ENCODE measurements around the gene CMTM8. TPM values are rescaled to one million over a fixed set of nuclear protein-coding genes. Genes with fewer than 3 reads are reported as not detected.

CMTM8 gene
- total RNA-seq, 2 donors from 2014 or later = 5.8 to 11.6 TPM

- Histone ChIP-seq H3K4me1 (ENCODE audit: control insufficient read depth, insufficient read depth, low read length) (no peaks in the 10 kb centered on the region), H3K9ac (ENCODE audit: extremely low read depth, low read length, poor library complexity, severe bottlenecking) (no peak overlapping the region), H3K27ac (ENCODE audit: low read depth, low read length) (no peak overlapping the region), H3K27me3 (ENCODE audit: control insufficient read depth, insufficient read depth, low read length, poor library complexity, severe bottlenecking) (no peaks in the 10 kb centered on the region), H3K36me3 (ENCODE audit: control insufficient read depth, insufficient read depth, low read length) (no peaks in the 10 kb centered on the region), H3K4me3 (ENCODE audit: low read length) (no peak overlapping the region), H3K9me3 (ENCODE audit: control insufficient read depth, low read length) (peaks cover 4% of the 10 kb centered on the region)
- WGBS, 2 experiments (ENCODE audit: insufficient coverage in 1 of 2, insufficient read length in 1 of 2) = 92 to 94% methylated on average over 1 to 2 of the region's 2 CpGs
- Mint-ChIP-seq H3K27me3 (ENCODE audit: insufficient read depth) (no peaks in the 10 kb centered on the region), H3K27ac (no peak overlapping the region), H3K4me1 (no peaks in the 10 kb centered on the region), H3K4me3 (no peak overlapping the region), H3K9me3 (no peaks in the 10 kb centered on the region), H3K36me3 (ENCODE audit: low read depth) (no peaks in the 10 kb centered on the region)
- no peak for DNase-seq
- TF ChIP-seq CTCF (conservative IDR thresholded peaks at IDR 0.05) = no peak
These were observed 21.1 kb upstream of the CMTM8 start for GRCh38 chr3:32217339-32217738.

- no peaks in the 10 kb centered on the region for H3K27me3 Mint-ChIP-seq (ENCODE audit: insufficient read depth)
- H3K27ac Mint-ChIP-seq = no peak overlapping the region
- Histone ChIP-seq H3K27me3 (ENCODE audit: control insufficient read depth, insufficient read depth, low read length, poor library complexity, severe bottlenecking) (no peaks in the 10 kb centered on the region), H3K36me3 (ENCODE audit: control insufficient read depth, insufficient read depth, low read length) (no peaks in the 10 kb centered on the region), H3K4me1 (ENCODE audit: control insufficient read depth, insufficient read depth, low read length) (no peaks in the 10 kb centered on the region), H3K9me3 (ENCODE audit: control insufficient read depth, low read length) (peaks cover 4% of the 10 kb centered on the region), H3K9ac (ENCODE audit: extremely low read depth, low read length, poor library complexity, severe bottlenecking) (no peak overlapping the region), H3K27ac (ENCODE audit: low read depth, low read length) (no peak overlapping the region), H3K4me3 (ENCODE audit: low read length) (no peak overlapping the region)
- no peaks in the 10 kb centered on the region for H3K9me3 Mint-ChIP-seq
- no peaks in the 10 kb centered on the region for H3K36me3 Mint-ChIP-seq (ENCODE audit: low read depth)
- no peak overlapping the region for H3K4me3 Mint-ChIP-seq
- no peak for DNase-seq
- 63 to 67% methylated on average over 3 to 4 of the region's 4 CpGs for WGBS, 2 experiments (ENCODE audit: insufficient coverage in 1 of 2, insufficient read length in 1 of 2)
- no peaks in the 10 kb centered on the region for H3K4me1 Mint-ChIP-seq
- TF ChIP-seq CTCF (conservative IDR thresholded peaks at IDR 0.05) = no peak
These were observed 18.9 kb upstream of the CMTM8 start for GRCh38 chr3:32219537-32219936.

GRCh38 chr3:32220006-32220405, 18.5 kb upstream of the CMTM8 start:
- H3K9me3 Mint-ChIP-seq = no peaks in the 10 kb centered on the region
- no peak overlapping the region for H3K4me3 Mint-ChIP-seq
- no peaks in the 10 kb centered on the region for H3K27me3 Mint-ChIP-seq (ENCODE audit: insufficient read depth)
- no peak for TF ChIP-seq CTCF (conservative IDR thresholded peaks at IDR 0.05)
- DNase-seq = no peak
- Histone ChIP-seq H3K4me3 (ENCODE audit: low read length) (no peak overlapping the region), H3K27me3 (ENCODE audit: control insufficient read depth, insufficient read depth, low read length, poor library complexity, severe bottlenecking) (no peaks in the 10 kb centered on the region), H3K4me1 (ENCODE audit: control insufficient read depth, insufficient read depth, low read length) (no peaks in the 10 kb centered on the region), H3K9ac (ENCODE audit: extremely low read depth, low read length, poor library complexity, severe bottlenecking) (no peak overlapping the region), H3K9me3 (ENCODE audit: control insufficient read depth, low read length) (peaks cover 4% of the 10 kb centered on the region), H3K27ac (ENCODE audit: low read depth, low read length) (no peak overlapping the region), H3K36me3 (ENCODE audit: control insufficient read depth, insufficient read depth, low read length) (no peaks in the 10 kb centered on the region)
- H3K36me3 Mint-ChIP-seq (ENCODE audit: low read depth) = no peaks in the 10 kb centered on the region
- WGBS, 2 experiments (ENCODE audit: insufficient coverage in 1 of 2, insufficient read length in 1 of 2) = 100% methylated on average over 1 of the region's 1 CpG
- H3K27ac Mint-ChIP-seq = no peak overlapping the region
- no peaks in the 10 kb centered on the region for H3K4me1 Mint-ChIP-seq
